Measurements from ENCODE around the gene SNTG2.

SNTG2 gene

DNA sequence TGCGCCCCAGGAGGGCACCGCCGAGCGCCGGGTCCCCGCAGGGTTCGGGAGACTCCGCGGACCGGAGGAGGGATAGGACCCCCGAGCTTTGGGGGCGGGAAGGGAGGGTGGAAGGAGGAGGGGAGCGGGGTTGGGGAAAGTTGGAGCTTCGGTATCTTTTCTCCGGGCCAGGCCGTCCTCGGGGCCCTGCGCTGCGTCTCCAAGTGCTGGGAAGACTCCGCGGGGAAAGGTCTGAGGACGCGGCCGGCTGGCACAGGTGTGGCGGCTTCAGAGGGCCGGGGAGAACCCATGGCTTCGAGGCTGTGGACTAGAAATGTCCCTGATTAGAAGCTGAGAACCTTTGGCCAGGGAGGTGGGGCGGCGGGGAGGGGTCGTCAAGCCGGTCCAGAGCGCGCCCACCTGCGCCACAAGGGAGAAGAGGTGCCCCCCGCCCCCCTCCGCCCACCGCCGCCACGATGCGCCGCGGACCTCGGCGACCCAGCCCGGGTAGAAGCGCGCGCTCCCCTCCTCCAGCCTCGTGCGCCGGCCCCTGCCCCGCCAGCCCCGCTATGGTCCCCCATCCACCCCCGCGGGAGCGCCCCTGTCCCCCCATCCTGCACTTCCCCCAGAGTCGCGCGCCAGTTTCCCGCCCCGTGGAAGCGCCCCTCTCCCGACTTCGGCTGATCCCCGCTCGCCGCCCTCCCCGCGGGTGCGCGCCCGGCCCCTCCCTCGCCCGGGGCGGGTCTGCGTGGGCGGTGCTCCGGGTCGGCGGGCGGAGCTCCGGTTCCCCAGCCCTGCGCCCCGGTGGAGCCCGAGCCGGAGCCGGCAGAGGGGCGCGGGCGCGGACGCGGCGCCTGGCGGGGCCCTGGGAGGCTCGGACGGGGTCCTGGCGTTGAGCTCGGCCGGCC lies at the start of gene SNTG2:
Gene SNTG2 (plus strand): TSS at position 770 of the 887 bp plus-strand sequence. CDS start 148 bp downstream, outside the sequence.
- H3K4me3 ChIP-seq (ENCODE audit: low read depth, low read length): no peak within 1 kb of the TSS
- TF ChIP-seq, protein P1, sequence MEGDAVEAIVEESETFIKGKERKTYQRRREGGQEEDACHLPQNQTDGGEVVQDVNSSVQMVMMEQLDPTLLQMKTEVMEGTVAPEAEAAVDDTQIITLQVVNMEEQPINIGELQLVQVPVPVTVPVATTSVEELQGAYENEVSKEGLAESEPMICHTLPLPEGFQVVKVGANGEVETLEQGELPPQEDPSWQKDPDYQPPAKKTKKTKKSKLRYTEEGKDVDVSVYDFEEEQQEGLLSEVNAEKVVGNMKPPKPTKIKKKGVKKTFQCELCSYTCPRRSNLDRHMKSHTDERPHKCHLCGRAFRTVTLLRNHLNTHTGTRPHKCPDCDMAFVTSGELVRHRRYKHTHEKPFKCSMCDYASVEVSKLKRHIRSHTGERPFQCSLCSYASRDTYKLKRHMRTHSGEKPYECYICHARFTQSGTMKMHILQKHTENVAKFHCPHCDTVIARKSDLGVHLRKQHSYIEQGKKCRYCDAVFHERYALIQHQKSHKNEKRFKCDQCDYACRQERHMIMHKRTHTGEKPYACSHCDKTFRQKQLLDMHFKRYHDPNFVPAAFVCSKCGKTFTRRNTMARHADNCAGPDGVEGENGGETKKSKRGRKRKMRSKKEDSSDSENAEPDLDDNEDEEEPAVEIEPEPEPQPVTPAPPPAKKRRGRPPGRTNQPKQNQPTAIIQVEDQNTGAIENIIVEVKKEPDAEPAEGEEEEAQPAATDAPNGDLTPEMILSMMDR (IDR thresholded peaks at IDR 0.05; ENCODE audit: borderline replicate concordance, insufficient read depth, low read depth, low read length): no peak

DNA sequence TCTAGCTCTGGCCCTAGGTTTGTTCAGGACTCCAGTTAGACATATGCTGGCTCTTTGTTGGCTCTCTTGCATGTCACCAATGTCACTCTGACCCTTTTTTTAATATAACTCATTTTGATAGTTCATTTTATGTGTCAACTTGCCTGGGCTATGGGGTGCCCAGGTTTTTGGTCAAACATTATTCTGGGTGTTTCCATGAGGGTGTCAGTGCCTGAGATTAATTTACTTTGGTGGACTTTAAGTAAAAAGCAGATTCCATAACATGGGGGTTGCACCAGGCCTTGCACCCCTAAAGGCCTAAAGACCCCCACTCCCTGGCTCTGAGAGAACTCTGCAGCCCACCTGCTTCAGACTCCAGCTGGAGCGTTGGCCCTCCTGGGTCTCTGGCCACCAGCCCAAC lies 48.1 kb upstream of the SNTG2 start:
- TF ChIP-seq, protein P1 (IDR thresholded peaks at IDR 0.05; ENCODE audit: borderline replicate concordance, insufficient read depth, low read depth, low read length): no peak
- no peak overlapping the region for H3K4me3 ChIP-seq (ENCODE audit: low read depth, low read length)

DNA sequence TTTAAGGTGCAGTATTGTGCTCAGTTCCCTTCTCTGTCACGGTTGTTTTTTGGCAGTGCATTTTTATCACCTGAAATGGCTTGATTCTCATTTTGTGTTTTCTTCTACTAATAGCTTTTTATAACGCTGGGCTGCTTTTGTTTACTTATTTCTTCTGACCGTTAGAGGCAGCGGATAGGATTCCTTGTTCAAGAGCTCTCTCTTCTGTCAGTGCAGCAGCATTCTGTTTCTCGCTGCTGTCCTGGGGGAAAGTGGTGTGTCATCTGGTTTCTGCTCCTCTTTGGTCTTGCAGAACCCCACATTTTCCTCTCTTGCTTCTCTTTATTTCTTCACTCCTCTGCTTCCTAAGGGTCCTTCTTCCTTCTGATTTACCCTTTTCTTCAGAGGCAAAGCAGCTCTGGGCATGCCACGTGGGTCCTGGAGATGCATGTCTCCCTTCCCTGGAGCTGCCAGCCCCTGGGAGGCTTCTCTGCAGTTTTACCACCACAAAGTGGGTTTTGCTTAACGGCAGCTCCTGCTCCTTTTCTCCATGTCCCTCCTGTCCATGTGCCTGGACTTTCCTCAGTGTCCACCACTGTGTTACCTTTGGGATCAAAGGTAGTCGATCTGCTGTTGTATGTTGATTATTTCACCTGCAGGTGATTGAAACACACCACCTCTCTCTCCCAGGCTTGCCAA lies 47.3 kb upstream of the SNTG2 start:
- TF ChIP-seq, protein P1 (IDR thresholded peaks at IDR 0.05; ENCODE audit: borderline replicate concordance, insufficient read depth, low read depth, low read length): no peak

DNA sequence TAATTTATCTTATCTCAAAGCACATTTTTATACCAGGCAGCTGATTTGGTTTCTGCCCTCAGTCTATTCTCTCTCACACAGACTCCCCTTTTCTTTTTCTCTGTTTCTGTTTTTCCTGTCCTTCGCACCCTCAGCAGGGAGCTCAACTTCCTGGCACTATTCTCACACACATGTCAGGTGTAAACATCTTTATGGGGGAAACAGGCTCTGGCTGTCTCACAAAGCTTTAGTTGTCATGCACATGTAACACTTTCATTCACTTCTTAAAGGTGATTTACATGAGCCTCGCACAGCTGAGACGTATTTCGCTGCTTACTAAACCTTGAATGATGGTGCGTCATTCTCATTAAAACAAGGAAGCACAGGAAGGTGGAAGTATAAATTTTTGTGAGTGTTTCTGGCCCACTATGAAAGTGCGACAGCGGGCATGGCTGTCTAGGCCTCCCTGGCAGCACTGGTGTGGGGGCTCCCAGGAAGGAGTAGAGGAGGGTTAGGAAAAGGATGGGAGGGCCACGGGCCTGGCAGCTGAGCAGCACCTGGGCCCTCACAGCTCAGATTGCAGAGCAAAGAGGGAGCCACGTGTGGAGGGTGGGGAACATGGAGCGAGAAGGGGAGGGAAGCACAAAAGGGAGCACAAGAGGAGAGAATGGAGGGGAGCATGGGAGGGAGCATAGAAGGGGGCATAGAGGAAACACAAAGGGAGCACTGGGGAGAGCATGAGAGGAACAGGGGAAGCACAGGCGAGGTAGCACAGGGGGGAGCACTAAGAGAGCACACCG lies 46.2 kb upstream of the SNTG2 start:
- TF ChIP-seq, protein P1 (IDR thresholded peaks at IDR 0.05; ENCODE audit: borderline replicate concordance, insufficient read depth, low read depth, low read length): no peak
- H3K4me3 ChIP-seq (ENCODE audit: low read depth, low read length): no peak overlapping the region

More for the DNA sequence above, 47.3 kb upstream of the SNTG2 start:
- H3K4me3 ChIP-seq (ENCODE audit: low read depth, low read length): no peak overlapping the region

DNA sequence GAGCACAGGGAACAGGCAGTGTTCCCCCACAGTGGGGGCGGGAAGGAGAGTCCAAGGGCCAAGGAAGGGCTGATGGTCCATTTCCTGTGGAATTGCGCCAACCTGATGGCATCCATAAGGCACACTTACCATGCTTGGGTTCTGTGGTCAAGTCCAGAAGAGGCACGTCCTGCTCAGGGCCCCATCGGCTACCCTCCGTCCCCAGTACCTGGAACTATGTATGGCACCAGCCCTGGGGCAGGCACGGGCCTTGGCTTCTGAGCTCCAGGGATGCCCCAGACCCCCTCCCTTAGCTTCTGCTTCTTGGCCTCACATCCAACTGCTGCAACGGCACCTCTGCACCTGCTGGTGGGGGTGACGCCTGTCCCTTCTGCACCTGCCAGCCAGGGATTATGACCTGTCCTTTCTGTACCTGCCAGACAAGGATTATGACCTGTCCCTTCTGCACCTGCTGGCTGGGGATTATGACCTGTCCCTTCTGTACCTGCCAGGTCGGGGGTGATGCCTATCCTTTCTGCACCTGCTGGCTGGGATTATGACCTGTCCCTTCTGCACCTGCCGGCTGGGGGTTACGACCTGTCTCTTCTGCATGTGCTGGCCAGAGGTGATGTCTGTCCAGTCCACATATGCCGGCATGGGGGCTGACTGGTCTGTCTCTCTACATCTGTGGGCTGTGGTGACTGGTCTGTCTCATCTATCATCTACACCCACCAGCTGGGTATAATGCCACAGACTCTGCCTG lies 45.4 kb upstream of the SNTG2 start:
- TF ChIP-seq, protein P1 (IDR thresholded peaks at IDR 0.05; ENCODE audit: borderline replicate concordance, insufficient read depth, low read depth, low read length): no peak
- no peak overlapping the region for H3K4me3 ChIP-seq (ENCODE audit: low read depth, low read length)

DNA sequence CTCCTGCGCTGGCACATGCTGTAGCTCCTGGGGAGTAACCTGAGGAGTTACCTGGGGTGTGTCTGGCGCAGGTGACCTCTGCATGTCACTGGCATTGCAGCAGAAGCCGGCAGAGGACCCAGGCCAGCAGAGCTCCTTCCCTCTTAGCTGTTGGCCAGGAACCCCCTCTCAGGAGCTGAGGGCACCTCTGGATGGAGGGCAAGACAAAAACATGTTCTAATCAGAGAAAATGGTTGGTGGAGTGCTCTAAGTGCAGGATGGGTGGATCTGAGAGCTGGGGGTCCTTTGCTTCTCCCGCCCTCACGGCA lies 44.9 kb upstream of the SNTG2 start:
- H3K4me3 ChIP-seq (ENCODE audit: low read depth, low read length): no peak overlapping the region
- TF ChIP-seq, protein P1 (IDR thresholded peaks at IDR 0.05; ENCODE audit: borderline replicate concordance, insufficient read depth, low read depth, low read length): no peak
